HG03342 (cell line): ENCODE data around the gene ING3.

Source experiments
- ATAC-seq: cut with Tn5 transposase; IDR thresholded peaks from one replicate; pipeline ENCODE4 v1.9.1; 2021; ENCODE audit warnings: mild to moderate bottlenecking, moderate library complexity; ENCODE audit not compliant: unreplicated experiment

ING3 gene

GRCh38 chr7:121024611-121025010 is 74.0 kb downstream of the ING3 start:
- no peak for ATAC-seq

DNA sequence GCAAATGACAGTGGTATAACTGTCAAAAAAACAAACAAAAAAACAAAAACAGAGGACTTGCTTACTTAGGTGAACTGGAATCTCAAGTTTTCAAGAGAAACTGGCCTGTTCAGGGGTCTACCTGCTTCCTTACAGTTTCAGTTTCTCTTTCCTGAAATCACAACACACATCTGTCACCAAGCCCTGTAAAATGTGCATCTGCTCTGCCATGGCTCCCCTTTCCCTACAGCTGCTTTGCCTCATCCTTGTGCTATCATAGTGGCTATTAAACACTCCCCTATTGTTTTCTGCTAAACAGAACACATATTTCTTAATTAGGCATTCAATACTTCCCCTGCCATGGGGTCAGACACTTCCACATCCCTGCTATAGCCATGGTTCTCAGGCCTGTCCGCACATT is 75.6 kb downstream of the ING3 start:
- no peak for ATAC-seq

GRCh38 chr7:121026577-121027111 is 76.1 kb downstream of the ING3 start:
- no peak for ATAC-seq
